Measurements from ENCODE around the gene TNFRSF21.

The TNFRSF21 gene, protein sequence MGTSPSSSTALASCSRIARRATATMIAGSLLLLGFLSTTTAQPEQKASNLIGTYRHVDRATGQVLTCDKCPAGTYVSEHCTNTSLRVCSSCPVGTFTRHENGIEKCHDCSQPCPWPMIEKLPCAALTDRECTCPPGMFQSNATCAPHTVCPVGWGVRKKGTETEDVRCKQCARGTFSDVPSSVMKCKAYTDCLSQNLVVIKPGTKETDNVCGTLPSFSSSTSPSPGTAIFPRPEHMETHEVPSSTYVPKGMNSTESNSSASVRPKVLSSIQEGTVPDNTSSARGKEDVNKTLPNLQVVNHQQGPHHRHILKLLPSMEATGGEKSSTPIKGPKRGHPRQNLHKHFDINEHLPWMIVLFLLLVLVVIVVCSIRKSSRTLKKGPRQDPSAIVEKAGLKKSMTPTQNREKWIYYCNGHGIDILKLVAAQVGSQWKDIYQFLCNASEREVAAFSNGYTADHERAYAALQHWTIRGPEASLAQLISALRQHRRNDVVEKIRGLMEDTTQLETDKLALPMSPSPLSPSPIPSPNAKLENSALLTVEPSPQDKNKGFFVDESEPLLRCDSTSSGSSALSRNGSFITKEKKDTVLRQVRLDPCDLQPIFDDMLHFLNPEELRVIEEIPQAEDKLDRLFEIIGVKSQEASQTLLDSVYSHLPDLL

DNA sequence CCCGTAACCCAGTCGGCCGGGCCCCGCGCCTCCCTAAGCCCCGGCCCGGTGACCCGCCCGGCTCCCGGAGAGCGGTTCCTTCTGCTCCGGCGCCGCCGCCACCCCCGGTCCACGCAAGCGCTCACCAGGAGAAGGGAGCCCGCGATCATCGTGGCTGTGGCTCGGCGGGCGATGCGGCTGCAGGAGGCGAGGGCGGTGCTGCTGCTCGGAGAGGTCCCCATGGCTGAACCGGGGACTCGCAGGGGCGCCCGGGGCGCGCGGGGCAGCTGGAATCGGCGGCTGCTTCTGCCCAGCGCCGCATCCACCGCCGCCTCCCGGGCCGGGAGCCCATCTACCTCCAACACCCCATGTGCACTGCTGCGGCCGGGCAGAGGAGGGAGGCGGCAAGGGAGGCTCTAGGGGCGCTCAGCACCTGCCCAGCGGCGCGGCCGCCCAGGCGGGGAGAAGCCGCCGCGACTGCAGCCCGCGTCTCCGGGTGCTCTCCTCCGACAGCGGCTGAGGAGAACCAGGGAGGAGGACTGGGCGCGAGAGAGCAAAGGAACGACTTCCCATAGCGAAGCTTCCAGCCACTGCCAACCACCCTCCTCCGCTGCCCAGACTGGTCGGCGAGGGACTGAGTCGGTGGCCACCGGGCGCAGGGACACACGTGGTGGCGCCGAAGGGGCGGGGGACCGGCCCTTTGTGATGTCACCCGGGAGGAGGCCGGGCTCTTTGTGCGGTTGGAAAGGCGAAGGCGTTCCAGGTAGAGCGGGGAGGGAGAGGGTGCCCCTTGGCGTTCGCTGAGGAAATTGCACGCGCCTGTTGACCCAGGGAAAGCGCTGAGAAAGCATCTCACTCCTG, at the start of gene TNFRSF21:
Gene TNFRSF21, minus strand, starts transcription at position 615 of the 840 bp plus-strand sequence. Its CDS starts 394 bp downstream, at position 221.
- peaks cover 18% of the 10 kb centered on the region for H3K36me3 ChIP-seq (ENCODE audit: low read depth)
- H3K4me1 ChIP-seq (ENCODE audit: insufficient read depth, poor library complexity, severe bottlenecking), result peaks cover 22% of the 10 kb centered on the region
- H3K27ac ChIP-seq (ENCODE audit: poor library complexity, severe bottlenecking), result peak within 1 kb of the TSS; percentile 65
- peak within 1 kb of the TSS; percentile 67 for H3K4me3 ChIP-seq (ENCODE audit: severe bottlenecking)
- peak; percentile 79 for ATAC-seq (ENCODE audit: low read depth)
- TF ChIP-seq, protein P1, sequence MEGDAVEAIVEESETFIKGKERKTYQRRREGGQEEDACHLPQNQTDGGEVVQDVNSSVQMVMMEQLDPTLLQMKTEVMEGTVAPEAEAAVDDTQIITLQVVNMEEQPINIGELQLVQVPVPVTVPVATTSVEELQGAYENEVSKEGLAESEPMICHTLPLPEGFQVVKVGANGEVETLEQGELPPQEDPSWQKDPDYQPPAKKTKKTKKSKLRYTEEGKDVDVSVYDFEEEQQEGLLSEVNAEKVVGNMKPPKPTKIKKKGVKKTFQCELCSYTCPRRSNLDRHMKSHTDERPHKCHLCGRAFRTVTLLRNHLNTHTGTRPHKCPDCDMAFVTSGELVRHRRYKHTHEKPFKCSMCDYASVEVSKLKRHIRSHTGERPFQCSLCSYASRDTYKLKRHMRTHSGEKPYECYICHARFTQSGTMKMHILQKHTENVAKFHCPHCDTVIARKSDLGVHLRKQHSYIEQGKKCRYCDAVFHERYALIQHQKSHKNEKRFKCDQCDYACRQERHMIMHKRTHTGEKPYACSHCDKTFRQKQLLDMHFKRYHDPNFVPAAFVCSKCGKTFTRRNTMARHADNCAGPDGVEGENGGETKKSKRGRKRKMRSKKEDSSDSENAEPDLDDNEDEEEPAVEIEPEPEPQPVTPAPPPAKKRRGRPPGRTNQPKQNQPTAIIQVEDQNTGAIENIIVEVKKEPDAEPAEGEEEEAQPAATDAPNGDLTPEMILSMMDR (IDR thresholded peaks at IDR 0.05; ENCODE audit: poor library complexity, severe bottlenecking), result peak; percentile 97
- H3K27me3 ChIP-seq (ENCODE audit: insufficient read depth, poor library complexity, severe bottlenecking), result no peaks in the 10 kb centered on the region
- peak; percentile 90 for DNase-seq (ENCODE audit: low spot score)
- H3K9me3 ChIP-seq (ENCODE audit: severe bottlenecking), result no peaks in the 10 kb centered on the region

DNA sequence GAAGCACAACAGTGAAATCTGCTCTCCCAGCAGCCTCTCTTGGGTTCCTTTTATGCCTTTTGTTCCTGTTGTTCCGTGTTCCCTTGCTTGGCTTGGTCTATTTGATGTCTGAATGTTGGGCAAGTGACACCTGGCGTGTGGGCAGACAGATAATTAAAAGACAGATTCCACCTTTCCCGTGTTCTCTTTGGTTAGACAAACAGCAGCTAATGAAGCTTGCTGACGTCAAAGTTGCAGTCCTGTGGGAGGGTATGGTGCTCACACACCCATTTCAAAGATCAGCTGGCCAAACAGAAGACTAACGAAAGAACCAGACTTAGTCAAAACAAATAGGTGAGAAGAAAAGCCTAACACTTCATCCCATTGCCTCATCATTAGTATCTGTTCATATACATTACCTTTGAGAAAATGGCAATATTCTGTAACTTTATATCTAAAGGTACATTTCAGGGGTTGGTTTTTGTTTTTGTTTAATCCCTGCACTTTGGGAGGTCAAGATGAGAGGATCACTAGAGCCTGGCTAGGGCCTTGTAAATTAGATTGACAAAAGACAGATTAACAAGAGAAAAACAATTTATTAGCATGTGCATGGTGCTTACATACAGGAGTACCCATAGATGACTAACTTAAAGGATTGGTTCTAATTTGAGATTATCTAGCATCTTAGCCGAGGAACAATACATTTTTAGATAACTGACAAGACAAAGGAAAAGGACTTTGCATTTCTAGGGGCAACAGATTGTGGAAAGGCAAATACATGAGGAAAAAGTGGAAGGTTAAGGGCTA, 48.9 kb upstream of the TNFRSF21 start:
- H3K4me1 ChIP-seq (ENCODE audit: insufficient read depth, poor library complexity, severe bottlenecking), result no peaks in the 10 kb centered on the region
- no peaks in the 10 kb centered on the region for H3K27me3 ChIP-seq (ENCODE audit: insufficient read depth, poor library complexity, severe bottlenecking)
- no peak overlapping the region for H3K27ac ChIP-seq (ENCODE audit: poor library complexity, severe bottlenecking)

DNA sequence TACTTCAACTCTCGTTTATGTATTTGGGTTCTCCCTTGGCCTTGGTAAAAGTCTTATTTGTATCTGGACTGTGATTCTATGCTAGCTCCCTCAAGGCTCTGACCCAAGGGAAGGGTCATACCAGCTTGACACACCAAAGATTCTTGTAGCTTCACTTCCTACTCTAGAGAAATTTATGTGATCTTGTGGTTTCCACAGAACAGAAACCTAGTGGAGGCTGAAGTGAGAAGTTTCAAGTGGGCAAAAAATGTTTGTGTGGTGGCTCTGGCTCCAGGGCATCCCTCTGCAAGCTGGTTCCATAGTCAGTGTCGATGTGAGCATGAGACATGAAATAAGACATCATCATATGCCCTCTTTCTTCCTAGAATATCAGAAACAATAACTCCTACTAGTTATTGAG, 48.1 kb upstream of the TNFRSF21 start:
- no peak overlapping the region for H3K4me3 ChIP-seq (ENCODE audit: severe bottlenecking)
- H3K4me1 ChIP-seq (ENCODE audit: insufficient read depth, poor library complexity, severe bottlenecking), result no peaks in the 10 kb centered on the region
- TF ChIP-seq, protein P1 (IDR thresholded peaks at IDR 0.05; ENCODE audit: poor library complexity, severe bottlenecking), result no peak
- H3K36me3 ChIP-seq (ENCODE audit: low read depth), result no peaks in the 10 kb centered on the region
- no peaks in the 10 kb centered on the region for H3K27me3 ChIP-seq (ENCODE audit: insufficient read depth, poor library complexity, severe bottlenecking)
- DNase-seq (ENCODE audit: low spot score), result no peak
- no peak overlapping the region for H3K27ac ChIP-seq (ENCODE audit: poor library complexity, severe bottlenecking)
- no peak for ATAC-seq (ENCODE audit: low read depth)
- H3K9me3 ChIP-seq (ENCODE audit: severe bottlenecking), result no peaks in the 10 kb centered on the region

More for the DNA sequence above, 48.9 kb upstream of the TNFRSF21 start:
- H3K4me3 ChIP-seq (ENCODE audit: severe bottlenecking), result no peak overlapping the region
- ATAC-seq (ENCODE audit: low read depth) (no peak), DNase-seq (ENCODE audit: low spot score) (no peak)
- H3K9me3 ChIP-seq (ENCODE audit: severe bottlenecking), result no peaks in the 10 kb centered on the region
- TF ChIP-seq, protein P1 (IDR thresholded peaks at IDR 0.05; ENCODE audit: poor library complexity, severe bottlenecking), result no peak
- no peaks in the 10 kb centered on the region for H3K36me3 ChIP-seq (ENCODE audit: low read depth)

DNA sequence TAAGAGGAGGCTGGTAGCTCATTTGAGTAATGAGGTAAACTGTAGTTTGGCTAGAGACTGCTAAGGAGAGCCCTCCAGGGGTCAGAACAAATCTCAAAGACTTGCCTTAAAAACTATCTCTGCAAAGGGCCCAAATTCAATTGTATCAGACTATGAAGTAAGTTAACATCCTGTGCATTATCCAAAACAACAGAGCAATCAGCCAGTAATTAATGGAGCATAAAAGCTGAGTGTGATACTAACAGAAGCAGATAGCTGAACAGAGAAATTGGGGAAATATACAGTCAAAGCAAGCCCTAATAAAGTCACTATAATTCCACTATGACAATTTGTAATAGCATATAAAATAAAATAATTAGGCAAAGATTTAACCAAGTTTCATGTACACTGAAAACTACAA, 45.8 kb upstream of the TNFRSF21 start:
- no peak for DNase-seq (ENCODE audit: low spot score)
- no peaks in the 10 kb centered on the region for H3K9me3 ChIP-seq (ENCODE audit: severe bottlenecking)
- TF ChIP-seq, protein P1 (IDR thresholded peaks at IDR 0.05; ENCODE audit: poor library complexity, severe bottlenecking), result no peak
- H3K36me3 ChIP-seq (ENCODE audit: low read depth), result no peaks in the 10 kb centered on the region
- H3K27me3 ChIP-seq (ENCODE audit: insufficient read depth, poor library complexity, severe bottlenecking), result no peaks in the 10 kb centered on the region
- H3K4me1 ChIP-seq (ENCODE audit: insufficient read depth, poor library complexity, severe bottlenecking), result no peaks in the 10 kb centered on the region
- H3K4me3 ChIP-seq (ENCODE audit: severe bottlenecking), result no peak overlapping the region
- H3K27ac ChIP-seq (ENCODE audit: poor library complexity, severe bottlenecking), result no peak overlapping the region
- no peak for ATAC-seq (ENCODE audit: low read depth)

All from RWPE2 (cell line).